PFSK-1 (cell line): ENCODE data around the gene HOXB3.

Experiments
- FOXP2 ChIP-seq: optimal IDR thresholded peaks from 2 replicates; pipeline ENCODE3; 2011; ENCODE audit warnings: borderline replicate concordance, control low read depth, inconsistent platforms; ENCODE audit not compliant: insufficient read depth; ENCODE audit errors: extremely low read length, extremely low read depth
- POLR2AphosphoS5 ChIP-seq: IDR thresholded peaks from 2 replicates; pipeline ENCODE4 v1.6.1; 2012; ENCODE audit warnings: low read depth, mild to moderate bottlenecking, control low read depth, low read length, moderate library complexity
- SIN3A ChIP-seq: IDR thresholded peaks from 2 replicates; pipeline ENCODE4 v1.6.1; 2012; ENCODE audit warnings: mild to moderate bottlenecking, low read length, moderate library complexity, borderline replicate concordance; ENCODE audit not compliant: insufficient read depth
- TAF1 ChIP-seq: IDR thresholded peaks from 2 replicates; pipeline ENCODE4 v1.6.1; 2012; ENCODE audit warnings: low read length, control low read depth, borderline replicate concordance; ENCODE audit not compliant: insufficient read depth
- TF ChIP-seq, protein P1 (sequence below), 2 experiments: IDR thresholded peaks; 2 replicates each; pipeline versions ENCODE4 v1.6.1 to v1.8.0; 2011 to 2012; ENCODE audit warnings: low read depth in 2 of 2, low read length in 2 of 2, control low read depth in 1 of 2, inconsistent platforms in 1 of 2, mild to moderate bottlenecking in 1 of 2, moderate library complexity in 1 of 2; ENCODE audit not compliant: insufficient read depth in 1 of 2

Gene HOXB3

DNA sequence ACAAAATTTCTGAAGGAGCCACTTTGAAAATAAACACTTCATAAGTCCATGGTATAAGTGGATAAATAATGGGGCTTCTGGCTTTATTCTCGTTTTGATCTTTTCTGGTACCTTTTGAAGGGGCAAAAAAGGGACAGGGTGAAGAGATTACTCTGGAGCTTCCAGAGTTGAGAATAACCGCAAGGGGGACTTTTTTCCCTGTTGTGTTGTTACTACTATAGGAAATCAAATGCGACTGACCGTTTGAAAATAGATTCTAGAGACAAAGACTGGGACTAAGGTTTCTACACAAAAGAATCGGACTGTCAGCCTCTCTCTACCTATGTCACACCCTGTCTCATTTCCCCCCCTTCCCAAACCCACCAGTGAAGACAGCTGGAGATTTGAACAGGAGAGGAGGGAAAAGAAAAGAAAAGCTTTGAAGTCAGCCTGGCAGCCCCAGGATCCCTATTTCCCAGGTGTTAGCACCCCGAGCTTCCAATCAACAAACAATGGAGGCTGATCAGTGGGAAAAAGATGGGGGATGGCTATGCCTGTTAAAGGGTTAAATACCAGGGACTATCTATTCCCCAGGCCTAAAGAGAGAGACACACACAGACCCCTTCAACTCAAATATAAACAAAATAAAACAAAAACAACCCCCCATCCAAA, 20.2 kb downstream of the HOXB3 start:
- TF ChIP-seq POLR2AphosphoS5 = no peak
- no peak for TF ChIP-seq SIN3A

DNA sequence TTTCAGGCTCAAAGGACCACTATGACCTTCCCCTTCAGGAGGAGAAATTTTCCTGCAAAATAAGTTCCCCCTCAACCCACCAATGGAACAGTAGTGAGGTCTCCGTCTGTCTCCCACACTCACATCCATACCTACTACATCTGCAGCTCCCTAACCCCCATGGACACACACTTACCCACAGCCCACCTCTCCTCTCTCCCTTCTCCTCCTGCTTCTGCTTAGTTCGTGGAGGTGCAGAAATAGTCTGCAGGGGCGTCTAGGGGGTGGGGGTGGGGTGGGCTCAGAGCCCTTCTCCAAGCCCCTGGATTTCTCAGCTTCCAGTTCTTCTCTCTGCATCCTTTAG, 20.8 kb downstream of the HOXB3 start:
- no peak for TF ChIP-seq TAF1
- TF ChIP-seq POLR2AphosphoS5 = no peak
- TF ChIP-seq SIN3A = no peak
- TF ChIP-seq FOXP2 = no peak
- TF ChIP-seq, protein P1, sequence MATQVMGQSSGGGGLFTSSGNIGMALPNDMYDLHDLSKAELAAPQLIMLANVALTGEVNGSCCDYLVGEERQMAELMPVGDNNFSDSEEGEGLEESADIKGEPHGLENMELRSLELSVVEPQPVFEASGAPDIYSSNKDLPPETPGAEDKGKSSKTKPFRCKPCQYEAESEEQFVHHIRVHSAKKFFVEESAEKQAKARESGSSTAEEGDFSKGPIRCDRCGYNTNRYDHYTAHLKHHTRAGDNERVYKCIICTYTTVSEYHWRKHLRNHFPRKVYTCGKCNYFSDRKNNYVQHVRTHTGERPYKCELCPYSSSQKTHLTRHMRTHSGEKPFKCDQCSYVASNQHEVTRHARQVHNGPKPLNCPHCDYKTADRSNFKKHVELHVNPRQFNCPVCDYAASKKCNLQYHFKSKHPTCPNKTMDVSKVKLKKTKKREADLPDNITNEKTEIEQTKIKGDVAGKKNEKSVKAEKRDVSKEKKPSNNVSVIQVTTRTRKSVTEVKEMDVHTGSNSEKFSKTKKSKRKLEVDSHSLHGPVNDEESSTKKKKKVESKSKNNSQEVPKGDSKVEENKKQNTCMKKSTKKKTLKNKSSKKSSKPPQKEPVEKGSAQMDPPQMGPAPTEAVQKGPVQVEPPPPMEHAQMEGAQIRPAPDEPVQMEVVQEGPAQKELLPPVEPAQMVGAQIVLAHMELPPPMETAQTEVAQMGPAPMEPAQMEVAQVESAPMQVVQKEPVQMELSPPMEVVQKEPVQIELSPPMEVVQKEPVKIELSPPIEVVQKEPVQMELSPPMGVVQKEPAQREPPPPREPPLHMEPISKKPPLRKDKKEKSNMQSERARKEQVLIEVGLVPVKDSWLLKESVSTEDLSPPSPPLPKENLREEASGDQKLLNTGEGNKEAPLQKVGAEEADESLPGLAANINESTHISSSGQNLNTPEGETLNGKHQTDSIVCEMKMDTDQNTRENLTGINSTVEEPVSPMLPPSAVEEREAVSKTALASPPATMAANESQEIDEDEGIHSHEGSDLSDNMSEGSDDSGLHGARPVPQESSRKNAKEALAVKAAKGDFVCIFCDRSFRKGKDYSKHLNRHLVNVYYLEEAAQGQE (IDR thresholded peaks at IDR 0.05; ENCODE audit: insufficient read depth in 1 of 2, low read depth in 2 of 2, low read length in 2 of 2) = no peak

DNA sequence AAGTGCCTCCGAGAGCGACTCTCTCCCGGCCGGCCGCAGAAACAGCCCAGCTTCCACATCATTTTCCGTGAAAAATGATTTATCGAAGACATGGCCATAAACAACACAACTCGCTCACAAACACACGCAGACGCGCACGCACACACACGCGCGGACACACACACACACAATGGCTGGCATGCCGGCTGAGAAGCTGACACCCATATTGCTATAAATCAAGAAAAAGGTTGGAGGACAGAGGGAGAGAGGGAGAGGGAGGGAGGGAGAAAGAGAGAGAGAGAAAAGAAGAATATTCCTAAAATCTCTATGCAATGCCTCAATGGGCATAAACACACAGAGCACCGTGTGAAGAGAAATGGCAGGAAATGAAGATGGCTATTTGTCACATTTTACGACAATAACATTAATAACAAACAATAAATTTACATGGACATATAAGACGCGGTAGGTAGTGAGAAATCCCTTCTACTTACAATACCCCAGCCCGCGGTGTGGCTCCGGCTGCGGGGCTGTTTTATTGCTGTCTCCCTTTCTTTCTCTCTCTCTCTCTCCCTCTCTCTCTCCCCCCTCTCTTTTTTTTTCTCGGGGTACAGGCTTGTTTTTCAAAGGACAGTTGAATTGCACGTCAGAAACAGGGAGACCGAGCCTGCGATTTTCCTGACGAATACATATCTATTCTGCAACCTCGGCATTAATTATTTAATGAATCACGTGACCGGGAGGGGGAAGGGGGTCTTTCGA, 21.4 kb downstream of the HOXB3 start:
- TF ChIP-seq, protein P1 (IDR thresholded peaks at IDR 0.05; ENCODE audit: insufficient read depth in 1 of 2, low read depth in 2 of 2, low read length in 2 of 2) = no peak
- TF ChIP-seq FOXP2 (no peak), TAF1 (no peak), POLR2AphosphoS5 (no peak), SIN3A (no peak)

DNA sequence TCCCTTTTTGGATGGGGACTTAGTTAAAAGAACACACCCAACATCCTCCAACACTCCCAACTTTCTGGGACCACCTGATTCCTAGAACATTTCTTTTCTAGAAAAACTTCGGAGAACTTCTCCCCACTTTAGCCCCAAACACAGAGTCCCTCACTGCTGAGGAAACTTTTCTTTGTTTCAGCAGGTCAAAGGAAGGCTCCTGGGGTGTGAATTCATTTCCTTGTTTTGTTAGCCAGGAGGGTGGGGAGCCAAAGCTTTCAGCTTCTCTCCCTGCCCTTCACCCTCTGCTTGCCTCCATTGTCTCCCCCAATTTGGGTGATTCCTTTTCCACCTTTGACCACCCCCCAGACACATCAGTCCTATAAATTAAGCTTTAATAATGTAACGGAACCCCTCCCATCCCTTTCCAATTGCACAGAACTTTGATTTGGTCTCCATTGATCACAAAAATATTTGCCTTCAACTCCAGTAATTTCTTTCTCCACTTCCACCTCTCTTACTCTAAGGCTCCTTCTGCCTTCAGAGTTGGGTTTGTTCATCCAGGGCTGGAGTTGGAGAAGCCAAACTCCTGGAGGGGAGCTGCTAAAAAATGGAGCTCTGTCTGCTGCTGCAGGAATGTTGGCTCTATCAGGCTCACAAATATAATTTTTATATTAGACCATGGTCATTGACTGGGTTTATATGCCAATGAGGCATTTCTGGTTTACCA, 22.2 kb downstream of the HOXB3 start:
- no peak for TF ChIP-seq POLR2AphosphoS5
- TF ChIP-seq, protein P1 (IDR thresholded peaks at IDR 0.05; ENCODE audit: insufficient read depth in 1 of 2, low read depth in 2 of 2, low read length in 2 of 2) = no peak

DNA sequence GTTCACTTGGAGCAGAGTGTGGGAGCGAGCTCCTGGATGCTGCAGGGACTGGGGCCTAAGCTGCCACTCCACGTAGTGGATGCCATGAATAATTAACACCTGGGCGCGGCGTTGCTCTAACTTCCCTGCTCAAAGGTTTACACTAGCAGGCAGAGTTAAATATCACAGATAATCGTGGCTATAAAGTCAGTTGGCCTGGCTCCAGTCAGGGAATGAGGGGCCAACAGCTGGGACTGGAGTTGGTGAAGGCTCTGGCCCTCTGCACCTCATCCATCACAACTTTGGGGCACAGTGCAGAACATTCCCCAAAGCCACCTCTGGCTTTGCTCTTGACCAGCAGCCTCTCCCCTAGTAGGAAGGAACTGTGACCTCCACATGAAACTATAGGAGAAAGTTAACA, 22.8 kb downstream of the HOXB3 start:
- no peak for TF ChIP-seq SIN3A
- TF ChIP-seq, protein P1 (IDR thresholded peaks at IDR 0.05; ENCODE audit: insufficient read depth in 1 of 2, low read depth in 2 of 2, low read length in 2 of 2) = no peak
- TF ChIP-seq POLR2AphosphoS5 = no peak
- TF ChIP-seq TAF1 = no peak
- TF ChIP-seq FOXP2 = no peak
